Gastroesophageal sphincter (tissue), 4 donors: ENCODE measurements around the gene ZNF91. TPM values are rescaled to one million over a fixed set of nuclear protein-coding genes. Genes with fewer than 3 reads are reported as not detected.
"Not testable (repeated sequence)": the region's sequence is repeated elsewhere in the genome, so short reads cannot be mapped to it uniquely, and the experiment has no call there.

Experiments
- ATAC-seq: fragments of 150-250 bp; one replicate; pipeline ENCODE4 v1.9.1; 2016; ENCODE audit warnings: mild to moderate bottlenecking, moderate library complexity
- H3K27ac ChIP-seq, 4 donors: fragments of 200-600 bp; sonication (generic) in 3 of 4; 1 replicate in 3 of 4; 2 replicates in 1 of 4; pipeline ENCODE4 v1.5.1; 2016 to 2019
- H3K27me3 ChIP-seq: fragments of 200-600 bp; sonication (generic); one replicate; pipeline ENCODE4 v1.5.1; 2019
- H3K36me3 ChIP-seq, 2 donors: fragments of 200-600 bp; sonication (generic); one replicate each; pipeline ENCODE4 v1.5.1; 2019; ENCODE audit warnings: control low read depth in 1 of 2
- H3K4me1 ChIP-seq, 3 donors: fragments of 200-600 bp; sonication (generic); 1 replicate in 2 of 3; 2 replicates in 1 of 3; pipeline ENCODE4 v1.5.1; 2016 to 2019; ENCODE audit warnings: control low read depth in 2 of 3
- H3K4me3 ChIP-seq, 2 donors: fragments of 200-600 bp; sonication (generic); one replicate each; pipeline ENCODE4 v1.5.1; 2019; ENCODE audit warnings: mild to moderate bottlenecking in 1 of 2, moderate library complexity in 1 of 2
- H3K9me3 ChIP-seq, 3 donors: fragments of 200-600 bp; sonication (generic); one replicate each; pipeline ENCODE4 v1.5.1; 2017 to 2019; ENCODE audit warnings: control low read depth in 2 of 3
- CTCF ChIP-seq, 4 experiments: fragments of 200-600 bp in 2 of 4; fragments of 450-650 bp in 2 of 4; sonication (generic) in 1 of 4; IDR thresholded peaks; one replicate each; pipeline ENCODE4 v1.5.1; 2017 to 2019; ENCODE audit warnings: antibody characterized with exemption in 4 of 4, mild to moderate bottlenecking in 2 of 4, moderate library complexity in 2 of 4
- EP300 ChIP-seq: sonication (generic); formaldehyde crosslinking; IDR thresholded peaks from one replicate; pipeline ENCODE4 v1.6.1; 2017; ENCODE audit warnings: antibody characterized with exemption, mild to moderate bottlenecking
- POLR2A ChIP-seq, 2 donors: fragments of 450-650 bp; IDR thresholded peaks; one replicate each; pipeline ENCODE4 v1.6.1; 2017; ENCODE audit warnings: antibody characterized with exemption in 2 of 2, mild to moderate bottlenecking in 2 of 2, moderate library complexity in 1 of 2
- POLR2AphosphoS5 ChIP-seq: sonication (generic); formaldehyde crosslinking; IDR thresholded peaks from one replicate; pipeline ENCODE4 v1.6.1; 2017; ENCODE audit warnings: antibody characterized with exemption
- WGBS, 2 donors: methylation state at CpG; one replicate each; pipeline ENCODE4 v1.1.5; 2018; ENCODE audit warnings: low coverage in 1 of 2; 5-methylcytosine and 5-hydroxymethylcytosine counted together
- total RNA-seq, 4 donors: library from RNA; depleted of rRNA; stranded (reverse); fragments of >200 nt; gene quantifications; one replicate each; pipeline ENCODE4 v1.1.0, GENCODE V29; 2016

Gene ZNF91
- total RNA-seq, 4 donors from 2014 or later = 19.6 to 72.2 (median 36.7) TPM

- no peak for TF ChIP-seq POLR2AphosphoS5
- TF ChIP-seq POLR2A (IDR thresholded peaks at IDR 0.05) = no peak
- TF ChIP-seq CTCF (IDR thresholded peaks at IDR 0.05) = no peak
- no peak for TF ChIP-seq EP300
- Histone ChIP-seq H3K9me3 (peaks cover 0 to 20% (median 0%) of the 10 kb centered on the region in 3 donors), H3K27ac (no peak overlapping the region), H3K4me1 (peaks cover 3 to 54% (median 9%) of the 10 kb centered on the region in 3 donors), H3K36me3 (peaks cover 0 to 40% of the 10 kb centered on the region in 2 donors), H3K4me3 (no peak overlapping the region), H3K27me3 (no peaks in the 10 kb centered on the region)
- no peak for ATAC-seq
These were observed 14.2 kb downstream of the ZNF91 start for GRCh38 chr19:23381114-23381513.

- H3K27me3 ChIP-seq, ATAC-seq, H3K4me3 ChIP-seq: not testable (repeated sequence)
- 80% methylated on average over 1 of the region's 4 CpGs; no CpG with 5 or more reads in 1 of the 2 donors for WGBS, 2 donors
- peaks cover 0 to 20% (median 0%) of the 10 kb centered on the region in 3 donors for H3K9me3 ChIP-seq
- H3K27ac ChIP-seq = peak overlapping the region in 1 of 4 donors; percentile 3
- H3K36me3 ChIP-seq = peaks cover 0 to 32% of the 10 kb centered on the region in 2 donors
- H3K4me1 ChIP-seq = peaks cover 3 to 49% (median 9%) of the 10 kb centered on the region in 3 donors
These were observed 15.6 kb downstream of the ZNF91 start for GRCh38 chr19:23379671-23380070.

GRCh38 chr19:23378948-23379347, 16.3 kb downstream of the ZNF91 start:
- no peak for TF ChIP-seq POLR2AphosphoS5
- H3K27ac ChIP-seq = peak overlapping the region in 2 of 4 donors; percentile 3 to 13
- peaks cover 3 to 49% (median 9%) of the 10 kb centered on the region in 3 donors for H3K4me1 ChIP-seq
- ATAC-seq = no peak
- no peak overlapping the region for H3K4me3 ChIP-seq
- no peaks in the 10 kb centered on the region for H3K27me3 ChIP-seq
- peaks cover 0 to 32% of the 10 kb centered on the region in 2 donors for H3K36me3 ChIP-seq
- WGBS, 2 donors = 43 to 67% methylated on average over 1 of the region's 1 CpG
- H3K9me3 ChIP-seq = peaks cover 0 to 14% (median 0%) of the 10 kb centered on the region in 3 donors

- H3K4me3 ChIP-seq = no peak overlapping the region
- peaks cover 4 to 32% of the 10 kb centered on the region in 2 donors for H3K36me3 ChIP-seq
- no peak for ATAC-seq
- TF ChIP-seq CTCF (IDR thresholded peaks at IDR 0.05) (no peak), EP300 (no peak), POLR2AphosphoS5 (no peak), POLR2A (IDR thresholded peaks at IDR 0.05) (no peak)
- H3K9me3 ChIP-seq = no peaks in the 10 kb centered on the region
- no peaks in the 10 kb centered on the region for H3K27me3 ChIP-seq
- peaks cover 3 to 49% (median 9%) of the 10 kb centered on the region in 3 donors for H3K4me1 ChIP-seq
- H3K27ac ChIP-seq = no peak overlapping the region
These were observed 18.0 kb downstream of the ZNF91 start for GRCh38 chr19:23377276-23377675.

GRCh38 chr19:23366437-23366836, 28.8 kb downstream of the ZNF91 start:
- no peak overlapping the region for H3K4me3 ChIP-seq
- no peak for TF ChIP-seq EP300
- WGBS, 2 donors = 94 to 96% methylated on average over 4 of the region's 4 CpGs
- ATAC-seq = no peak
- H3K4me1 ChIP-seq = no peaks in the 10 kb centered on the region
- H3K36me3 ChIP-seq = peaks cover 8 to 81% of the 10 kb centered on the region in 2 donors
- H3K27me3 ChIP-seq = no peaks in the 10 kb centered on the region
- H3K27ac ChIP-seq = no peak overlapping the region
- peaks cover 2 to 76% (median 3%) of the 10 kb centered on the region in 3 donors for H3K9me3 ChIP-seq

GRCh38 chr19:23366031-23366430, 29.2 kb downstream of the ZNF91 start:
- not testable (repeated sequence) for H3K4me1 ChIP-seq, H3K27me3 ChIP-seq, ATAC-seq, H3K4me3 ChIP-seq, H3K27ac ChIP-seq
- Histone ChIP-seq H3K9me3 (peaks cover 2 to 78% (median 6%) of the 10 kb centered on the region in 3 donors), H3K36me3 (peaks cover 8 to 77% of the 10 kb centered on the region in 2 donors)
- WGBS, 2 donors = 100% methylated on average over 1 to 2 of the region's 18 CpGs

- H3K36me3 ChIP-seq = peaks cover 8 to 69% of the 10 kb centered on the region in 2 donors
- WGBS, 2 donors = 96 to 97% methylated on average over 3 of the region's 3 CpGs
- H3K9me3 ChIP-seq = peaks cover 2 to 78% (median 6%) of the 10 kb centered on the region in 3 donors
- H3K4me1 ChIP-seq = no peaks in the 10 kb centered on the region
- no peak overlapping the region for H3K4me3 ChIP-seq
- H3K27me3 ChIP-seq = no peaks in the 10 kb centered on the region
- no peak for TF ChIP-seq POLR2A (IDR thresholded peaks at IDR 0.05)
- TF ChIP-seq POLR2AphosphoS5 = no peak
- TF ChIP-seq EP300 = no peak
- no peak for TF ChIP-seq CTCF (IDR thresholded peaks at IDR 0.05)
- no peak for ATAC-seq
- no peak overlapping the region for H3K27ac ChIP-seq
These were observed 30.0 kb downstream of the ZNF91 start for GRCh38 chr19:23365222-23365621.

- Histone ChIP-seq H3K9me3 (peaks cover 2 to 95% (median 6%) of the 10 kb centered on the region in 3 donors), H3K36me3 (peaks cover 8 to 45% of the 10 kb centered on the region in 2 donors)
- 91 to 100% methylated on average over 1 of the region's 1 CpG for WGBS, 2 donors
- not testable (repeated sequence) for ATAC-seq, H3K4me3 ChIP-seq, H3K27ac ChIP-seq, H3K27me3 ChIP-seq, H3K4me1 ChIP-seq
These were observed 33.4 kb downstream of the ZNF91 start for GRCh38 chr19:23361843-23362242.
